GDM1 (cell line): Measurements from ENCODE around the gene MAP4K4.
"Not testable (repeated sequence)": the region's sequence is repeated elsewhere in the genome, so short reads cannot be mapped to it uniquely, and the experiment has no call there.

Experiments
- DNase-seq: peaks from one replicate; lab custom pipeline; 2025; lab: John Stamatoyannopoulos, UW

The MAP4K4 gene

GRCh38 chr2:101921953-101922325, 224.4 kb downstream of the MAP4K4 start:
- DNase-seq: no peak

GRCh38 chr2:101924311-101924710, 226.8 kb downstream of the MAP4K4 start:
- not testable (repeated sequence) for DNase-seq

GRCh38 chr2:101930019-101930418, 232.5 kb downstream of the MAP4K4 start:
- DNase-seq: no peak

GRCh38 chr2:101930847-101931246, 233.3 kb downstream of the MAP4K4 start:
- DNase-seq: no peak

- DNase-seq: no peak
These were observed 233.9 kb downstream of the MAP4K4 start for GRCh38 chr2:101931402-101931801.

GRCh38 chr2:101935764-101936163, 238.3 kb downstream of the MAP4K4 start:
- not testable (repeated sequence) for DNase-seq

GRCh38 chr2:101942851-101943250, 245.3 kb downstream of the MAP4K4 start:
- no peak for DNase-seq
